GM23338 (cell line): ENCODE measurements around the gene DAW1. TPM values are rescaled to one million over a fixed set of nuclear protein-coding genes. Genes with fewer than 3 reads are reported as not detected.

ENCODE experiments used
- ATAC-seq: fragments of 200-7000 bp; cut with Tn5 transposase; 3 replicates; pipeline ENCODE4 v1.9.1; 2020
- DNase-seq: peaks from one replicate; pipeline ENCODE4 v3.0.0-alpha.2; 2015; ENCODE audit warnings: low spot score
- H2AFZ ChIP-seq: fragments of 200-600 bp; sonication (generic); 2 replicates; pipeline ENCODE4 v1.8.0; 2016; ENCODE audit warnings: antibody characterized with exemption, mild to moderate bottlenecking, moderate library complexity
- H3F3A ChIP-seq: fragments of 200-600 bp; sonication (generic); replicated peaks from 2 replicates; pipeline ENCODE4 v1.8.0; 2017; ENCODE audit warnings: antibody characterized with exemption, mixed run types, low read depth
- H3K27ac ChIP-seq: fragments of 200-600 bp; sonication (generic); 2 replicates; pipeline ENCODE4 v1.6.1; 2016; ENCODE audit warnings: low read depth
- H3K27me3 ChIP-seq: fragments of 200-600 bp; sonication (generic); 2 replicates; pipeline ENCODE4 v1.8.0; 2016; ENCODE audit warnings: mild to moderate bottlenecking, mixed run types, moderate library complexity; ENCODE audit not compliant: insufficient read depth
- H3K36me3 ChIP-seq: fragments of 200-600 bp; sonication (generic); 2 replicates; pipeline ENCODE4 v1.8.0; 2016; ENCODE audit warnings: mild to moderate bottlenecking; ENCODE audit not compliant: insufficient read depth
- H3K4me1 ChIP-seq: fragments of 200-600 bp; sonication (generic); 2 replicates; pipeline ENCODE4 v1.8.0; 2016; ENCODE audit warnings: mild to moderate bottlenecking, moderate library complexity; ENCODE audit not compliant: insufficient read depth
- H3K4me2 ChIP-seq: fragments of 200-600 bp; sonication (generic); 2 replicates; pipeline ENCODE4 v1.7.1; 2017; ENCODE audit warnings: mixed run types
- H3K4me3 ChIP-seq: fragments of 200-600 bp; sonication (generic); 2 replicates; pipeline ENCODE4 v1.6.1; 2016; ENCODE audit warnings: mixed run types
- H3K79me2 ChIP-seq: fragments of 200-600 bp; sonication (generic); replicated peaks from 2 replicates; pipeline ENCODE4 v1.8.0; 2017; ENCODE audit warnings: mild to moderate bottlenecking; ENCODE audit not compliant: insufficient read depth
- H3K9me2 ChIP-seq: fragments of 200-600 bp; sonication (generic); 2 replicates; pipeline ENCODE4 v1.8.0; 2017; ENCODE audit not compliant: insufficient read depth
- H4K20me1 ChIP-seq: fragments of 200-600 bp; sonication (generic); replicated peaks from 2 replicates; pipeline ENCODE4 v1.8.0; 2017; ENCODE audit warnings: mild to moderate bottlenecking; ENCODE audit not compliant: insufficient read depth
- H3K27ac Mint-ChIP-seq: 2 replicates; pipeline ENCODE4 v1.8.0; 2020; ENCODE audit warnings: inconsistent platforms, mild to moderate bottlenecking, moderate library complexity, mixed read lengths
- H3K27me3 Mint-ChIP-seq: 3 replicates; pipeline ENCODE4 v1.8.0; 2022; ENCODE audit warnings: low read depth, mild to moderate bottlenecking, moderate library complexity, mixed read lengths, inconsistent platforms; ENCODE audit not compliant: insufficient read depth, poor library complexity
- H3K36me3 Mint-ChIP-seq: 3 replicates; pipeline ENCODE4 v1.8.0; 2021; ENCODE audit warnings: low read depth, mild to moderate bottlenecking, inconsistent platforms, moderate library complexity, mixed read lengths
- H3K4me1 Mint-ChIP-seq: 3 replicates; pipeline ENCODE4 v1.8.0; 2020; ENCODE audit warnings: mild to moderate bottlenecking, inconsistent platforms, mixed read lengths
- H3K4me3 Mint-ChIP-seq: 3 replicates; pipeline ENCODE4 v1.8.0; 2021; ENCODE audit warnings: moderate library complexity, mild to moderate bottlenecking, inconsistent platforms, mixed read lengths
- H3K9me3 Mint-ChIP-seq: 3 replicates; pipeline ENCODE4 v1.8.0; 2020; ENCODE audit warnings: moderate library complexity, mild to moderate bottlenecking, inconsistent platforms, mixed read lengths
- CREB1 ChIP-seq: fragments of 250-450 bp; sonication (Bioruptor Pico); IDR thresholded peaks from 2 replicates; pipeline ENCODE4 v1.5.0; 2020; ENCODE audit warnings: low read depth, mild to moderate bottlenecking, moderate library complexity
- EZH2 ChIP-seq: fragments of 200-600 bp; sonication (generic); IDR thresholded peaks from one replicate; pipeline ENCODE4 v1.8.0; 2017; ENCODE audit warnings: antibody characterized with exemption, mild to moderate bottlenecking, low read depth; ENCODE audit not compliant: unreplicated experiment
- EZH2phosphoT487 ChIP-seq: fragments of 200-600 bp; sonication (generic); IDR thresholded peaks from one replicate; pipeline ENCODE4 v1.8.1; 2018; ENCODE audit warnings: antibody characterized with exemption; ENCODE audit not compliant: unreplicated experiment
- JUNB ChIP-seq: IDR thresholded peaks from one replicate; pipeline ENCODE4 v1.6.1; 2016; ENCODE audit warnings: antibody characterized with exemption; ENCODE audit not compliant: unreplicated experiment
- NANOG ChIP-seq: IDR thresholded peaks from 2 replicates; pipeline ENCODE4 v1.6.1; 2016; ENCODE audit warnings: antibody characterized with exemption, borderline replicate concordance
- POLR2AphosphoS5 ChIP-seq: IDR thresholded peaks from 2 replicates; pipeline ENCODE4 v1.6.1; 2016; ENCODE audit warnings: antibody characterized with exemption, low read depth
- STAT1 ChIP-seq: IDR thresholded peaks from one replicate; pipeline ENCODE4 v1.6.1; 2016; ENCODE audit warnings: antibody characterized with exemption; ENCODE audit not compliant: unreplicated experiment
- ZNF114 ChIP-seq: fragments of 250-450 bp; sonication (Bioruptor Pico); IDR thresholded peaks from 2 replicates; pipeline ENCODE4 v1.5.0; 2020; ENCODE audit warnings: mild to moderate bottlenecking, moderate library complexity
- ZNF331 ChIP-seq: fragments of 250-450 bp; sonication (Bioruptor Pico); IDR thresholded peaks from 2 replicates; pipeline ENCODE4 v1.5.0; 2020; ENCODE audit warnings: low read depth, mild to moderate bottlenecking, moderate library complexity
- polyA plus RNA-seq: library from polyadenylated mRNA; unstranded; fragments of >200 nt; fragmentation: Nextera tagmentation; extraction: Ambion mirVana; gene quantifications from 2 replicates; pipeline ENCODE4 v1.2.1, GENCODE V29; 2016
- total RNA-seq: library from RNA; depleted of rRNA; stranded (reverse); fragments of >200 nt; shearing (Covaris generic); gene quantifications from 2 replicates; pipeline ENCODE4 v1.2.3, GENCODE V29; 2014
- TF ChIP-seq, protein P1 (sequence below), 2 experiments: fragments of 200-600 bp in 1 of 2; sonication (generic) in 1 of 2; conservative IDR thresholded peaks; 2 replicates each; pipeline versions ENCODE4 v1.5.1 to v1.6.1; 2016 to 2017; ENCODE audit warnings: antibody characterized with exemption in 2 of 2, low read depth in 2 of 2, mild to moderate bottlenecking in 2 of 2, moderate library complexity in 1 of 2
- TF ChIP-seq, protein P2 (sequence below): IDR thresholded peaks from 2 replicates; pipeline ENCODE4 v1.6.1; 2016; ENCODE audit warnings: antibody characterized with exemption
- TF ChIP-seq, protein P3 (sequence below): IDR thresholded peaks from one replicate; pipeline ENCODE4 v1.6.1; 2018; ENCODE audit warnings: antibody characterized with exemption; ENCODE audit not compliant: unreplicated experiment

Gene DAW1
- total and polyA plus RNA-seq, 2 experiments from 2014 or later, result 0.71 to 2.0 TPM

DNA sequence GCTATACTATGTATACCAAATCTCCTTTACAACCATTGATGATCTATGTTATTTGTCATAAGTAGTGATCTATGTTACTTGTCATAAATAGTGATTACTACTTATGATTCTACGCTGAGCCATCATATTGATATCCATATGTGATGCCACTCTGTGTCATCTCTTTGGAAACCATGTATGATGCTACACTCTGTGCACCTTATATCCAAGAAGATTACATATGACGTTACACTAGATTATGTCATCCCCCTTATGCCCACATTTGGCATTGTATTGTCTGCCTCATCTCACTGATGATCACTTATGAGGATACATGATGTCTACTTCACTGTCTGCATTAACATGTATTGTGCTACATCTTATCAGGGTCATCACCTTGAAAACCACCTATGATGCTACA, 42.9 kb downstream of the DAW1 start:
- Mint-ChIP-seq H3K4me3 (no peak overlapping the region), H3K36me3 (no peaks in the 10 kb centered on the region), H3K27me3 (no peaks in the 10 kb centered on the region), H3K9me3 (no peaks in the 10 kb centered on the region; the same call in 2 of the 3 replicates), H3K27ac (no peak overlapping the region), H3K4me1 (no peaks in the 10 kb centered on the region)
- no peak for TF ChIP-seq EZH2
- TF ChIP-seq CREB1 (CRISPR knock-in tag), result no peak
- TF ChIP-seq, protein P1, sequence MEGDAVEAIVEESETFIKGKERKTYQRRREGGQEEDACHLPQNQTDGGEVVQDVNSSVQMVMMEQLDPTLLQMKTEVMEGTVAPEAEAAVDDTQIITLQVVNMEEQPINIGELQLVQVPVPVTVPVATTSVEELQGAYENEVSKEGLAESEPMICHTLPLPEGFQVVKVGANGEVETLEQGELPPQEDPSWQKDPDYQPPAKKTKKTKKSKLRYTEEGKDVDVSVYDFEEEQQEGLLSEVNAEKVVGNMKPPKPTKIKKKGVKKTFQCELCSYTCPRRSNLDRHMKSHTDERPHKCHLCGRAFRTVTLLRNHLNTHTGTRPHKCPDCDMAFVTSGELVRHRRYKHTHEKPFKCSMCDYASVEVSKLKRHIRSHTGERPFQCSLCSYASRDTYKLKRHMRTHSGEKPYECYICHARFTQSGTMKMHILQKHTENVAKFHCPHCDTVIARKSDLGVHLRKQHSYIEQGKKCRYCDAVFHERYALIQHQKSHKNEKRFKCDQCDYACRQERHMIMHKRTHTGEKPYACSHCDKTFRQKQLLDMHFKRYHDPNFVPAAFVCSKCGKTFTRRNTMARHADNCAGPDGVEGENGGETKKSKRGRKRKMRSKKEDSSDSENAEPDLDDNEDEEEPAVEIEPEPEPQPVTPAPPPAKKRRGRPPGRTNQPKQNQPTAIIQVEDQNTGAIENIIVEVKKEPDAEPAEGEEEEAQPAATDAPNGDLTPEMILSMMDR (conservative IDR thresholded peaks at IDR 0.05; ENCODE audit: low read depth in 2 of 2), result no peak
- no peak for TF ChIP-seq JUNB
- no peak for TF ChIP-seq ZNF114
- TF ChIP-seq, protein P2, sequence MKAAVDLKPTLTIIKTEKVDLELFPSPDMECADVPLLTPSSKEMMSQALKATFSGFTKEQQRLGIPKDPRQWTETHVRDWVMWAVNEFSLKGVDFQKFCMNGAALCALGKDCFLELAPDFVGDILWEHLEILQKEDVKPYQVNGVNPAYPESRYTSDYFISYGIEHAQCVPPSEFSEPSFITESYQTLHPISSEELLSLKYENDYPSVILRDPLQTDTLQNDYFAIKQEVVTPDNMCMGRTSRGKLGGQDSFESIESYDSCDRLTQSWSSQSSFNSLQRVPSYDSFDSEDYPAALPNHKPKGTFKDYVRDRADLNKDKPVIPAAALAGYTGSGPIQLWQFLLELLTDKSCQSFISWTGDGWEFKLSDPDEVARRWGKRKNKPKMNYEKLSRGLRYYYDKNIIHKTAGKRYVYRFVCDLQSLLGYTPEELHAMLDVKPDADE, result no peak
- no peak for TF ChIP-seq NANOG
- TF ChIP-seq EZH2phosphoT487, result no peak
- no peak for TF ChIP-seq POLR2AphosphoS5
- no peak for TF ChIP-seq STAT1
- TF ChIP-seq ZNF331, result no peak
- no peak for DNase-seq
- no peak for ATAC-seq
- no peaks in the 10 kb centered on the region for H3K79me2 ChIP-seq
- H3K27ac ChIP-seq, result no peak overlapping the region
- H3K4me1 ChIP-seq, result no peaks in the 10 kb centered on the region
- no peak overlapping the region for H2AFZ ChIP-seq
- no peaks in the 10 kb centered on the region for H3K36me3 ChIP-seq
- no peaks in the 10 kb centered on the region for H3K27me3 ChIP-seq
- no peaks in the 10 kb centered on the region for H4K20me1 ChIP-seq
- H3F3A ChIP-seq, result no peaks in the 10 kb centered on the region
- 0 out of 2 replicates have a peak, but pooled peaks cover 3% of the 10 kb centered on the region for H3K9me2 ChIP-seq
- H3K4me2 ChIP-seq, result no peak overlapping the region
- H3K4me3 ChIP-seq, result no peak overlapping the region

DNA sequence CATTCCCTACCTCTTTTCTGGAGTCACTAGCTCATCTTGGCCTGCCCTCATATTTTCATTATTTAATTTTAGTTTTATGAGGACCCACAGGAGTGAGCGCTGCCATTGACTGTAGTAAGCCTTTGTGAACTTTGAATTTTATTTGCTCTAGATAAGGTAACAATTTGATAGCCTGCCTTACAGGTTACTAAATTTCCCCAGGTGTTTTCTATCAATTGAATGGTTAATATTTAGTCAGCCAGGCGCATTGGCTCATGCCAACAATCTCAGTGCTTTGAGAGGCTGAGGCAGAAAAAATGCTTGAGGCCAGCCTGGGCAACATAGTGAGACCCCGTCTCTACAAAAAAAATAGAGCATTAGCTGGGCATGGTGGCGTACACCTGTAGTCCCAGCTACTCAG, 50.2 kb downstream of the DAW1 start:
- H3K4me1 Mint-ChIP-seq, result no peaks in the 10 kb centered on the region
- H3K27ac ChIP-seq, result no peak overlapping the region
- TF ChIP-seq ZNF331 (no peak), NANOG (no peak), EZH2phosphoT487 (no peak)
- TF ChIP-seq, protein P3, sequence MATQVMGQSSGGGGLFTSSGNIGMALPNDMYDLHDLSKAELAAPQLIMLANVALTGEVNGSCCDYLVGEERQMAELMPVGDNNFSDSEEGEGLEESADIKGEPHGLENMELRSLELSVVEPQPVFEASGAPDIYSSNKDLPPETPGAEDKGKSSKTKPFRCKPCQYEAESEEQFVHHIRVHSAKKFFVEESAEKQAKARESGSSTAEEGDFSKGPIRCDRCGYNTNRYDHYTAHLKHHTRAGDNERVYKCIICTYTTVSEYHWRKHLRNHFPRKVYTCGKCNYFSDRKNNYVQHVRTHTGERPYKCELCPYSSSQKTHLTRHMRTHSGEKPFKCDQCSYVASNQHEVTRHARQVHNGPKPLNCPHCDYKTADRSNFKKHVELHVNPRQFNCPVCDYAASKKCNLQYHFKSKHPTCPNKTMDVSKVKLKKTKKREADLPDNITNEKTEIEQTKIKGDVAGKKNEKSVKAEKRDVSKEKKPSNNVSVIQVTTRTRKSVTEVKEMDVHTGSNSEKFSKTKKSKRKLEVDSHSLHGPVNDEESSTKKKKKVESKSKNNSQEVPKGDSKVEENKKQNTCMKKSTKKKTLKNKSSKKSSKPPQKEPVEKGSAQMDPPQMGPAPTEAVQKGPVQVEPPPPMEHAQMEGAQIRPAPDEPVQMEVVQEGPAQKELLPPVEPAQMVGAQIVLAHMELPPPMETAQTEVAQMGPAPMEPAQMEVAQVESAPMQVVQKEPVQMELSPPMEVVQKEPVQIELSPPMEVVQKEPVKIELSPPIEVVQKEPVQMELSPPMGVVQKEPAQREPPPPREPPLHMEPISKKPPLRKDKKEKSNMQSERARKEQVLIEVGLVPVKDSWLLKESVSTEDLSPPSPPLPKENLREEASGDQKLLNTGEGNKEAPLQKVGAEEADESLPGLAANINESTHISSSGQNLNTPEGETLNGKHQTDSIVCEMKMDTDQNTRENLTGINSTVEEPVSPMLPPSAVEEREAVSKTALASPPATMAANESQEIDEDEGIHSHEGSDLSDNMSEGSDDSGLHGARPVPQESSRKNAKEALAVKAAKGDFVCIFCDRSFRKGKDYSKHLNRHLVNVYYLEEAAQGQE, result no peak

More for the DNA sequence above, 50.2 kb downstream of the DAW1 start:
- H3K27ac Mint-ChIP-seq, result no peak overlapping the region
- ATAC-seq (no peak), DNase-seq (no peak)
- peaks cover 2% of the 10 kb centered on the region; the same call in 1 of the 2 replicates for H3K9me2 ChIP-seq
- H4K20me1 ChIP-seq, result no peaks in the 10 kb centered on the region
- no peak overlapping the region for H2AFZ ChIP-seq
- no peak overlapping the region for H3K4me3 Mint-ChIP-seq
- no peaks in the 10 kb centered on the region for H3K79me2 ChIP-seq
- H3K27me3 Mint-ChIP-seq, result no peaks in the 10 kb centered on the region
- no peaks in the 10 kb centered on the region for H3K36me3 ChIP-seq
- no peaks in the 10 kb centered on the region for H3K36me3 Mint-ChIP-seq
- H3K9me3 Mint-ChIP-seq, result peaks cover 5% of the 10 kb centered on the region; the same call in 1 of the 3 replicates
- H3K4me3 ChIP-seq, result no peak overlapping the region
- no peaks in the 10 kb centered on the region for H3K27me3 ChIP-seq
- no peaks in the 10 kb centered on the region for H3K4me1 ChIP-seq
- no peak overlapping the region for H3K4me2 ChIP-seq
- H3F3A ChIP-seq, result no peaks in the 10 kb centered on the region
